ENCODE results near the gene DOCK2.

- TF ChIP-seq CTCF (tag by site-specific recombination; IDR thresholded peaks at IDR 0.05) (no peak), PRDM1 (tag by site-specific recombination; IDR thresholded peaks at IDR 0.05) (no peak), ZNF555 (tag by site-specific recombination; conservative IDR thresholded peaks at IDR 0.05) (no peak), KLF7 (tag by site-specific recombination; IDR thresholded peaks at IDR 0.05; ENCODE audit: borderline replicate concordance) (no peak), ZIC2 (tag by site-specific recombination; IDR thresholded peaks at IDR 0.05) (no peak), ZNF580 (tag by site-specific recombination; IDR thresholded peaks at IDR 0.05) (no peak), ZNF585B (tag by site-specific recombination; IDR thresholded peaks at IDR 0.05) (no peak), ZNF654 (tag by site-specific recombination; IDR thresholded peaks at IDR 0.05; ENCODE audit: low read depth) (no peak), ZNF423 (tag by site-specific recombination; IDR thresholded peaks at IDR 0.05) (no peak), EGR2 (tag by site-specific recombination; IDR thresholded peaks at IDR 0.05; ENCODE audit: low read depth) (no peak), REST (tag by site-specific recombination; IDR thresholded peaks at IDR 0.05) (no peak)
Observed at GRCh38 chr5:169811680-169812079, 174.6 kb downstream of the DOCK2 start.

Data from HEK293 (cell line).